ENCODE data around the gene DLX2. TPM values are rescaled to one million over a fixed set of nuclear protein-coding genes. Genes with fewer than 3 reads are reported as not detected.

DLX2 gene
- total RNA-seq, 1 experiment from 2014 or later = 4.4 TPM

GRCh38 chr2:172088245-172089004, 14.3 kb downstream of the DLX2 start:
- TF ChIP-seq SIN3A (IDR thresholded peaks at IDR 0.05; ENCODE audit: borderline replicate concordance, insufficient read depth, low read depth, low read length) (no peak), TCF7L2 (IDR thresholded peaks at IDR 0.05; ENCODE audit: low read depth, low read length) (no peak), CTCF (IDR thresholded peaks at IDR 0.05) (no peak), REST (IDR thresholded peaks at IDR 0.05; ENCODE audit: insufficient read depth in 1 of 2, low read depth in 2 of 2, low read length in 1 of 2) (no peak), POLR2AphosphoS5 (IDR thresholded peaks at IDR 0.05; ENCODE audit: low read depth, low read length) (no peak)
- H3K4me3 ChIP-seq (ENCODE audit: low read depth in 2 of 2, low read length in 2 of 2) = no peak overlapping the region
- no peak for ATAC-seq
- DNase-seq (ENCODE audit: low read depth, low spot score) = no peak
- no peaks in the 10 kb centered on the region for H3K9me3 ChIP-seq (ENCODE audit: control insufficient read depth, insufficient read depth, low read depth, low read length)
- no peak overlapping the region; the same call in 1 of the 2 replicates for H3K27ac ChIP-seq (ENCODE audit: low read length)
- in situ Hi-C loops (cut with HindIII; ENCODE audit: low pct_unique_long_range_greater_than_20kb, low sequenced_read_pairs) (no loop called here), intact Hi-C loops (cut with micrococcal nuclease; ENCODE audit: unreplicated experiment) (no loop called here)
- no peaks in the 10 kb centered on the region for H3K27me3 ChIP-seq (ENCODE audit: control insufficient read depth, insufficient read depth, low read length)
- POLR2A ChIA-PET = interaction anchor here (0.6 to 0.9 kb wide), 2 partner anchors 30 to 184 kb away, joined by 3 to 5 read pairs; no protein-coding TSS in a partner anchor
- CTCF ChIA-PET = no interaction called here
- H3K4me1 ChIP-seq (ENCODE audit: control insufficient read depth, insufficient read depth, low read length) = no peaks in the 10 kb centered on the region; the same call in 1 of the 2 replicates
- H3K36me3 ChIP-seq (ENCODE audit: control insufficient read depth, insufficient read depth, low read length) = no peaks in the 10 kb centered on the region
- BruUV-seq (replicated peaks) = no TSS peak

GRCh38 chr2:172087780-172088244, 14.9 kb downstream of the DLX2 start:
- Histone ChIP-seq H3K27ac (ENCODE audit: low read length) (no peak overlapping the region), H3K4me1 (ENCODE audit: control insufficient read depth, insufficient read depth, low read length) (no peaks in the 10 kb centered on the region; the same call in 1 of the 2 replicates), H3K4me3 (ENCODE audit: low read depth in 2 of 2, low read length in 2 of 2) (no peak overlapping the region), H3K36me3 (ENCODE audit: control insufficient read depth, insufficient read depth, low read length) (no peaks in the 10 kb centered on the region), H3K9me3 (ENCODE audit: control insufficient read depth, insufficient read depth, low read depth, low read length) (no peaks in the 10 kb centered on the region), H3K27me3 (ENCODE audit: control insufficient read depth, insufficient read depth, low read length) (no peaks in the 10 kb centered on the region)
- in situ Hi-C loops (cut with HindIII; ENCODE audit: low pct_unique_long_range_greater_than_20kb, low sequenced_read_pairs) = no loop called here
- ChIA-PET POLR2A (interaction anchor here (0.6 kb wide), 1 partner anchor 183 kb away, joined by 5 read pairs; no protein-coding TSS in a partner anchor), CTCF (no interaction called here)
- TF ChIP-seq SIN3A (IDR thresholded peaks at IDR 0.05; ENCODE audit: borderline replicate concordance, insufficient read depth, low read depth, low read length) = no peak
- TF ChIP-seq TCF7L2 (IDR thresholded peaks at IDR 0.05; ENCODE audit: low read depth, low read length) = no peak
- TF ChIP-seq POLR2AphosphoS5 (IDR thresholded peaks at IDR 0.05; ENCODE audit: low read depth, low read length) = no peak
- TF ChIP-seq REST (IDR thresholded peaks at IDR 0.05; ENCODE audit: insufficient read depth in 1 of 2, low read depth in 2 of 2, low read length in 1 of 2) = no peak
- TF ChIP-seq CTCF (IDR thresholded peaks at IDR 0.05) = no peak
- DNase-seq (ENCODE audit: low read depth, low spot score) = no peak
- no TSS peak for BruUV-seq (replicated peaks)
- ATAC-seq = no peak
- intact Hi-C loops (cut with micrococcal nuclease; ENCODE audit: unreplicated experiment) = no loop called here
